GM21619 (cell line): ENCODE data around the gene MVP.
"Not testable (repeated sequence)": the region's sequence is repeated elsewhere in the genome, so short reads cannot be mapped to it uniquely, and the experiment has no call there.

Experiments
- ATAC-seq: cut with Tn5 transposase; IDR thresholded peaks from one replicate; pipeline ENCODE4 v1.9.1; 2021; ENCODE audit not compliant: unreplicated experiment

The MVP gene

GRCh38 chr16:29868396-29869009 lies 48.2 kb downstream of the MVP start:
- ATAC-seq = no peak

DNA sequence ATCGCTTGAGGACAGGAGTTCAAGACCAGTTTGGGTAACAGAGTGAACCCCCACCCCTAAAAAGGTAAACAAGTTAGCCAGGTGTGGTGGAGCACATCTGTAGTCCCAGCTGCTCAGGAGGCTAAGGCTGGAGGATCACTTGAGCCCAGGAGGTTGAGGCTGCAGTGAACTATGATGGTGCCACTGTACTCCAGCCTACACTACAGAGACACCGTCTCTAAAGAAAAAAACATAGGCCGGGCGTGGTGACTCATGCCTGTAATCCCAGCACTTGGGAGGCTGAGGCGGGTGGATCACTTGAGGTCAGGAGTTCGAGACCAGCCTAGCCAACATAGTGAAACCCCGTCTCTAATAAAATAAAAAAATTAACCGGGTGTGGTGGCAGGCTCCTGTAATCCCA lies 48.8 kb downstream of the MVP start:
- ATAC-seq = not testable (repeated sequence)

- ATAC-seq = no peak
Observed at GRCh38 chr16:29871822-29872546, 51.7 kb downstream of the MVP start.

GRCh38 chr16:29873319-29873718 lies 53.1 kb downstream of the MVP start:
- no peak for ATAC-seq

DNA sequence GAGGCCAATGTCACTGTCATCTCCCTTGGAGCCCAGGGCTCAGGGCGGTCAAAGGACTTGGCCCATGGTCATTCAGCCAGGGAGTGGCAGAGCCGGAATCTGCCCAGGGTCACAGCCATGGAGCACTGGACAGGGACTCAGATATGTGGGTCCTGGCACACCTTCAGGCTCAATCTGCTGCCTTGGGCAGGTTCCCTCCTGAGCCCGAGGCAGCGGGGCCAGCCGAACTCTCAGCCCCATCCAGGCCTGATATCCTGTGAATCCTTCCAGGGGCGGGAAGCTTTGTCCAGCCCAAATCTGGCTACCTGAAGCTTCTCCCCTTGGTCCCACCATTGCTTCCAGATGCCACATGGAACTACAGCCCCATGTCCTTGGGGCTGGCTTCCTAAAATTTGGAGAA lies 54.9 kb downstream of the MVP start:
- ATAC-seq = no peak

- no peak for ATAC-seq
Observed at GRCh38 chr16:29876217-29876593, 55.9 kb downstream of the MVP start.

GRCh38 chr16:29876594-29877249 lies 56.5 kb downstream of the MVP start:
- no peak for ATAC-seq

DNA sequence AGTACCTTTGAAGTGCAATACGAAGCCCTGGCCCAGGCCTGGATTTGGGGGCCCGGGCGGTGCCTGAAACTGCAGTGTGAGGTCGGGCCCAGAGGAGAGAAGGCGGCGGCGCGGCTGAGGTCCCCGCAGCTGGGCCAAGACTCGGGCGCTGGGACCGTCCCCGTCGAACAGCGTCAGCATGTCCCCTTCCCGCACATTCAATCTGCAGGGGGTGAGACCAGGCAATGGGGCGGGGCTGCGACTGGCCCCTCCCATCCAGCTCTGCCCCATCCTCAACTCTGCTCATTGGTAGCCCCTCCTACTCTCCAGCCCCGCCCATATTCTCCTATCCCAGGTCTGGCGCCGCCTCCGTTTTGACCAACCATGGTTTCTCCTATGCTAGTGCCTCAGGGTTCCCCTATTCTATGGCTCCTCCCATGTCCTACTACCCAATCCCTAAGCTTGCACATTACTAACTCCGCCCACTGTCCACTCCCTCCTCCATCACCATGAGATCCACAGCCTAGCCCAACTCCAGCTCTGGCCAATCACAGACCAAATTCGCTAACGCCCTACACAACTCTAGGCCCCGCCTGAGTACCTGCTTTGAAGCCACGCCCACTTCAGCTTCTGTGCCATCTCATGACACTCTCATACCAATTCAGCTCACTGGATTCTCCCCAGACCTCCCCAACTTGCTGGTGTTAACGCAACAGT lies 57.2 kb downstream of the MVP start:
- ATAC-seq = no peak

DNA sequence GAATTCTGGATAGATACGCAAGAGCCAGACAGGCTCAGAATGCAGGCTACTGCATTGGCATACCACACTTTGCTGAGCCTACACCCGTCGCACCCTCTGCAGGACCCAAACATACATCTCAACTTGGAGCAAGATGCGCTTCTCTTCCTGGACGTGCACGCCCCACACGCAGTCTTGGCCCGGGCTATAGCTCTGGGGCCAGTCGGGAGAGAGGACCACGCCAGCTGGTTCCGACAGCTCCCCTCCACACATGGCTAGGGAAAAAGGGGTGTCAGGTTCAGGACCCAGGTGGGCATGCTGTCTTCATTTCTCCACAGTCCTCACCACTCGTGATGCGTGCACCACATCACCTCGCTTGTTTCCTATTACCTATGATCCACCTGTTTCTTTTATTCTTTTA lies 57.9 kb downstream of the MVP start:
- ATAC-seq = no peak

GRCh38 chr16:29881050-29881449 lies 60.8 kb downstream of the MVP start:
- no peak for ATAC-seq

DNA sequence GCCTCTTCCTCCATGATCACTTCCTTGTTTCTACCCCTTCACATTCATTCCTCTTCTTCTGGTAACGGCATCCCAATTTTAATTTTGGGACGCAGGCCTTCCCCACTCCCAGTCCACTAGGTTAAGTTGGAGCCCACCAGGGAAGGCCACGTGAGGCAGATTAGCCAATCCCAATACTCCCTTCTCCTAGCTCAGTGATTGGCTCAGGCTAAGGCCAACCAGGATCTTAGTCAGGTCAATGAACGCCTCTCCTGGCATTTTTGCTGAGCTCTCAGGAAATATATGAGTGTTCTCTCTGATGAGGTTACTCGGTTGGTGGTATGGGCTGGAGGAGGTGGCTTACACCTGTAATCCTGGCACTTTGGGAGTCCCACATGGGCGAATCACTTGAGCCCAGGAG lies 63.7 kb downstream of the MVP start:
- ATAC-seq = no peak

DNA sequence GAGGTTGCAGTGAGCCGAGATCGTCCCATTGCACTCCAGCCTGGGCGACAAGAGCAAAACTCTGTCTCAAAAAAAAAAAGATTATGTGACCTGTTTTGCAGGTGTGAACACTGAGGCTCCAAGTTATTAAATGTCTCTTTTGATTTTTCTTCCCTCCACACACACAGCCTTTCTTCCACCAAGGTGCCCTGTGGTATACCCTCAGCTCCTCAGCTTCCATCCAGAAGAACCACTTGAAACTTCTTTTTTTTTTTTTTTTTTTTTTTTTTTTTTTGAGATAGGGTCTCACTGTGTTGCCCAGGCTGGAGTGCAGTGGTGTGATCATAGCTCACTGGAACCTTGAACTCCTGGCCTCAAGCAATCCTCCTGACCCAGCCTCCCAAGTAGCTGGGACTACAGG lies 69.1 kb downstream of the MVP start:
- ATAC-seq = not testable (repeated sequence)

- ATAC-seq = no peak
Observed at GRCh38 chr16:29891525-29892457, 71.5 kb downstream of the MVP start.

DNA sequence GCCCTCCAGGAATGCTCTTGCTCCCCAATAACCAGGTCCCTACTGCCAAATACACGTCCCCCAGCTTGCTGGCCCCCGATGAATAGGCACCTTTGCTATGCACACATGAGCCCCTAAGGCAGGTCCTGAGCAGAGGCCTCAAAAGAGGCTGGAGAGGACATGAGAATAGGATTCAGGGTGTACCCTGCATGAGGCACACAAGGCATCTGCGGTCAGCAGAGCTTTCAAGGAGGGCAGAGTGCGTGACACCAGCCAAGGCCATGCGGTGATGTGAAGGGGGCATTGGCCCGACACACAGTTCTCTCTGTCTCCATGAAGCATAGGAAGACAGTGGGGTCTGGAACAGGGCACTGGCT lies 72.2 kb downstream of the MVP start:
- ATAC-seq = no peak

DNA sequence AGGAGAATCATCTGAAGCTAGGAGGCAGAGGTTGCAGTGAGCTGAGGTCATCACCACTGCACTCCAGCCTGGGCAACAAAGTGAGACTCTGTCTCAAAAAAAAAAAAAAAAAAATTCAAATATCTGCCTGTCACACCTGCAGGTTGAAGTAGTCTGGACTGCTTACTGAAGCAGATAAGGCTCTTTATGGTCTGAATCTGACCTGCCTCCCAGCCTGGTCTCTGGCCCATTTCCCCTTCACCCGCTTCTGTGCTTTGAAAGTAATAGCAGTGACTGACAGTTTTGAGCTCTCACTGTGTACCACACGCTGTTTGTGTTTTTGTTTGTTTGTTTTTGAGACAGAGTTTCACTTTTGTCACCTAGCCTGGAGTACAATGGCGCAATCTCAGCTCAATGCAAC lies 73.3 kb downstream of the MVP start:
- ATAC-seq = no peak

DNA sequence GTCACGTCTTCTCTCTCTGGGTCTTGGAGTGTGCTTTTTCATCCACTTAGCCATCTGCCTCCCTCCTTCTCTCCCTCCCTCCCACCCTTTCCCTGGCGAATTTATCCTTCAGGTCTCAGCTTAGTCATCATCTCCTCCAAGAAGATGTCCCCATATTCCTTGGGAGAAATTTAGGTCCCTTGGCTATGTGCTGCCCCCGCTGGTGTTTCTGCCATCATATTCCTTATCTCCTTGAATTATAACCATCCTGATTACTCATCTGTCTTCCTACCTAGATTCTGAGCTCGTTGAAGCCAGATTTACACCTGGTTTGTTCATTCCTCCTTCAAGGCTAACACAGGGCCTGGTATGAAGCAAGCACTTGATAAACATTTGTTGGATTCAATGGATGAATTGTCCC lies 74.1 kb downstream of the MVP start:
- ATAC-seq = no peak

DNA sequence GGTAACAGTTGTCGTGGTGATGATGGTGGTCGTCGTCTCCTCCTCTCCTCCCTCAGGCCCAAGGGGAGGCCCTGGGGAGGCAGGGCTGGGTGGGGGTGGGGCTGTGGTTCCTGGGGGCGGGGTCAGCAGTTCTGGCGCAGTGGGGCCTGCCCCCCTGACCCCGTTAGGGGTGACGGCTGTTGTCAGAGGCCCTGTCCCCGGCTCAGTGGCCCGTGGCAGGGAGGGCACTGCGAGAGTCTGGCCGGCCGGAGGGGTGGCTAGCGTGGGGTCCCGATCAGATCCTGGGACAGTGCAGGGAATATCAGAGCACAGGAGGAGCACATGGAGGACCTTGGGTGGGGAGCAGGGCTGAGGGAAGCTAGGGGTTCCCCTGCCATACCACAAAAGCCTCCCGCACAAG lies 76.6 kb downstream of the MVP start:
- ATAC-seq = no peak

GRCh38 chr16:29897333-29897732 lies 77.1 kb downstream of the MVP start:
- ATAC-seq = no peak
